ENCODE measurements around the gene PAMR1.

DNA sequence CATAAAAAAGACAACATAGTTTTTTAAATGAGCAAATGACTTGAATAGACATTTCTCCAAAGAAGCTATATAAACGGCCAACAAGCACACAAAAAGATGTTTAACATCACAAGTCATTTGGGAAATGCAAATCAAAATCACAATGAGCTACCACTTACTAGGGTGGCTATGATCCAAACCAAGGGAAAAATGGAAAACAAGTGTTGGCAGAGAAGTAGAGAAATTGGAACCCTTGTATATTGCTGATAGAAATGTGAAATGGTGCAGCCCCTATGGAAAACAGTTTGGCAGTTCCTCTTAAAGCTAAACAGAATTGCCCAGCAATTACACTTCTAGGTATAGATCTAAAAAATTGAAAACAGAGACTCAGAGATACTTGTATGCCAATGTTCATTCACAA, 29.0 kb downstream of the PAMR1 start:
- TF ChIP-seq, protein P1, sequence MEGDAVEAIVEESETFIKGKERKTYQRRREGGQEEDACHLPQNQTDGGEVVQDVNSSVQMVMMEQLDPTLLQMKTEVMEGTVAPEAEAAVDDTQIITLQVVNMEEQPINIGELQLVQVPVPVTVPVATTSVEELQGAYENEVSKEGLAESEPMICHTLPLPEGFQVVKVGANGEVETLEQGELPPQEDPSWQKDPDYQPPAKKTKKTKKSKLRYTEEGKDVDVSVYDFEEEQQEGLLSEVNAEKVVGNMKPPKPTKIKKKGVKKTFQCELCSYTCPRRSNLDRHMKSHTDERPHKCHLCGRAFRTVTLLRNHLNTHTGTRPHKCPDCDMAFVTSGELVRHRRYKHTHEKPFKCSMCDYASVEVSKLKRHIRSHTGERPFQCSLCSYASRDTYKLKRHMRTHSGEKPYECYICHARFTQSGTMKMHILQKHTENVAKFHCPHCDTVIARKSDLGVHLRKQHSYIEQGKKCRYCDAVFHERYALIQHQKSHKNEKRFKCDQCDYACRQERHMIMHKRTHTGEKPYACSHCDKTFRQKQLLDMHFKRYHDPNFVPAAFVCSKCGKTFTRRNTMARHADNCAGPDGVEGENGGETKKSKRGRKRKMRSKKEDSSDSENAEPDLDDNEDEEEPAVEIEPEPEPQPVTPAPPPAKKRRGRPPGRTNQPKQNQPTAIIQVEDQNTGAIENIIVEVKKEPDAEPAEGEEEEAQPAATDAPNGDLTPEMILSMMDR (IDR thresholded peaks at IDR 0.05): no peak
- TF ChIP-seq POLR2A (IDR thresholded peaks at IDR 0.05) (no peak), POLR2AphosphoS5 (IDR thresholded peaks at IDR 0.05) (no peak)
